Lower leg skin (tissue), 4 donors: ENCODE measurements around the gene FUT9. TPM values are rescaled to one million over a fixed set of nuclear protein-coding genes. Genes with fewer than 3 reads are reported as not detected.

ENCODE experiments used
- DNase-seq, 2 donors: peaks; one replicate each; pipeline ENCODE4 v3.0.0-alpha.2; 2019; ENCODE audit warnings: low spot score in 2 of 2
- H3K4me3 ChIP-seq: fragments of 200-600 bp; sonication (generic); 2 replicates; pipeline ENCODE4 v1.5.1; 2017; ENCODE audit warnings: mild to moderate bottlenecking, low read depth; ENCODE audit not compliant: poor library complexity, severe bottlenecking
- CTCF ChIP-seq, 3 donors: fragments of 450-650 bp; IDR thresholded peaks; one replicate each; pipeline ENCODE4 v1.5.1; 2016; ENCODE audit warnings: antibody characterized with exemption in 3 of 3, mild to moderate bottlenecking in 3 of 3, moderate library complexity in 2 of 3
- POLR2A ChIP-seq, 2 donors: fragments of 450-650 bp; IDR thresholded peaks; one replicate each; pipeline ENCODE4 v1.6.1; 2016 to 2017; ENCODE audit warnings: antibody characterized with exemption in 2 of 2, mild to moderate bottlenecking in 1 of 2, moderate library complexity in 1 of 2
- WGBS, 2 donors: methylation state at CpG; one replicate each; pipeline ENCODE4 v1.1.5; 2018; 5-methylcytosine and 5-hydroxymethylcytosine counted together
- intact Hi-C: fragments of 100-400 bp; cut with DNase I; formaldehyde crosslinking; loops from one replicate; pipeline ENCODE4 v1.15.0; 2023; ENCODE audit warnings: low total_unique reads
- total RNA-seq, 4 donors: library from RNA; depleted of rRNA; stranded (reverse); fragments of >200 nt; gene quantifications; one replicate each; pipeline ENCODE4 v1.1.0, GENCODE V29; 2016

FUT9 gene
- total RNA-seq, 4 donors from 2014 or later, result 0.04 to 0.59 (median 0.19) TPM

DNA sequence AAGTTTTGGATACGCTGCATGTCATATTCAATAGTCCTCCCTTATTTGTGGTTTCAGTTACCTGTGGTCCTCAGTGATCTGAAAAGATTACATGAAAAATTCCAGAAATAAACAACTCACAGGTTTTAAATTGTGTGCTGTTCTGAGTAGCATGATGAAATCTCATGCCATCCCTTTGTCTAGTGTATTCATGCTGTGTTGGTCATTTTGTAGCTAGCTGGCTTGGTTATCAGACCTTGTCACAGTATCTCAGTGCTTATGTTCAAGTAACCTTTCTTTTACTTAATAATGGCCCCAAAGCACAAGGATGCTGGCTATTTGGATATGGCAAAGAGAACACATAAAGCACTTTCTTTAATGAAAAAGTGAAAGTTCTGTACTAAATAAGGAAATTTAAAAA is 78.3 kb downstream of the FUT9 start:
- WGBS, 2 donors, result 92 to 100% methylated on average over 1 of the region's 1 CpG

GRCh38 chr6:96099069-96099468 is 83.3 kb downstream of the FUT9 start:
- no peak overlapping the region for H3K4me3 ChIP-seq
- DNase-seq, result no peak
- intact Hi-C loops, result no loop called here
- TF ChIP-seq CTCF (IDR thresholded peaks at IDR 0.05) (no peak), POLR2A (IDR thresholded peaks at IDR 0.05) (no peak)

More for the DNA sequence above, 78.3 kb downstream of the FUT9 start:
- intact Hi-C loops, result no loop called here
- H3K4me3 ChIP-seq, result no peak overlapping the region
- DNase-seq, result no peak
- no peak for TF ChIP-seq POLR2A (IDR thresholded peaks at IDR 0.05)
- no peak for TF ChIP-seq CTCF (IDR thresholded peaks at IDR 0.05)

DNA sequence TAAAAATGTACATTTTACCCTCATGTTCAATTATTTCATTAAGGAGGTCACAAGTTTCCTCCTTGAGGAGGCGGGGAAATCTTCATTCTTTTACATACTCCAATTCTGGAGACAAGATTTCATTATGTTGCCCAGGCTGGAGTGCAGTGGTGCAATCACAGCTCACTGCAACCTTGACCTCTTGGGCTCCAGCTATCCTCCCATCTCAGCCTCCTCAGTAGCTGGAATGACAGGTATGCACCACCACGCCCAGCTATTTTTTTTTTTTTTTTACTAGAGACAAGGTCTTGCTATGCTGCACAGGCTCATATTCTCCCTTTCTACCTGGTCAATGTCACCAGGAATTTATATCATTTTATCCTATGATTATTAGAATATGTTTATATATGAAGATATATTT is 85.8 kb downstream of the FUT9 start:
- no peak for DNase-seq
- intact Hi-C loops, result no loop called here
- H3K4me3 ChIP-seq, result no peak overlapping the region
- TF ChIP-seq CTCF (IDR thresholded peaks at IDR 0.05), result no peak
- no peak for TF ChIP-seq POLR2A (IDR thresholded peaks at IDR 0.05)
- 79 to 84% methylated on average over 2 of the region's 2 CpGs for WGBS, 2 donors

DNA sequence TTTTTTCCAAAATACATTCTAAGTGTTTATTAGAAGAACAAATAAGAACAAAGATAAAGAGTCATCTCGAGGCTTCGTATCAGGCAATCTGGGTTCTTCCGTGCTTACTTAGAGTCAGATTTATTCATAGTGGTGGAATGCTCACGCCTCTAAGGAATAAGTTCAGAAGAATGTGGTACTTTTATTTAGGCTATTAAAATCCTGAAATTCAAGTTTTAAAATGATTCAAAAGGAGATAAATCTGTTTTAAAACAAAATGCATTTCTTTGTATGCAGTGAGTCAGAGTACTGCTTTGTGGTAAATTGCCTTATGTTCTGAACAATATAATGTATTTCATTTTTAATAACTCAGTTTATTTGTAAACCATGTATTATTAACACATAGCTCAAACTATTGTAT is 89.1 kb downstream of the FUT9 start:
- intact Hi-C loops, result no loop called here
- H3K4me3 ChIP-seq, result no peak overlapping the region
- 53 to 58% methylated on average over 4 of the region's 4 CpGs for WGBS, 2 donors
- DNase-seq, result no peak
- no peak for TF ChIP-seq CTCF (IDR thresholded peaks at IDR 0.05)
- no peak for TF ChIP-seq POLR2A (IDR thresholded peaks at IDR 0.05)

GRCh38 chr6:96110878-96111277 is 95.1 kb downstream of the FUT9 start:
- H3K4me3 ChIP-seq, result no peak overlapping the region
- WGBS, 2 donors, result 52 to 63% methylated on average over 2 of the region's 2 CpGs
- DNase-seq, result no peak
- TF ChIP-seq POLR2A (IDR thresholded peaks at IDR 0.05), result no peak
- TF ChIP-seq CTCF (IDR thresholded peaks at IDR 0.05), result no peak
- intact Hi-C loops, result no loop called here

DNA sequence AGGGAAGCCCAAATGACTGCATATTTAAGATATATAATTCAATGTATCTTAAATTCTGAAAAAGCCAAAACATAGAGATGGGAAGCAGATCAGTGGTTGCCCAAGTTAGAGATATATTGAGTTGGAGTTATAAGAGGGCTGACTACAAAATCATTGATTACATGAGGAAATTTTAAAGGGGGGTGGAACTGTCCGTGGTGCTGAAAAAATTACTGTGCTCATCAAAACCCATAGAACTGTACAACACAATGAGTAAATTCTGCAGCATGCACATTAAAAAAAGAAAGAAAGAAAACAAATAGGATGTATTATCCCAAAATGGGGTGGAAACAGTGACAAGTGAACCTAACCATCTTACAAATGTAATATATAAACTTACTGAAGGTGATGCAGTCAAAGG is 100.9 kb downstream of the FUT9 start:
- no peak overlapping the region for H3K4me3 ChIP-seq
- intact Hi-C loops, result no loop called here
- TF ChIP-seq POLR2A (IDR thresholded peaks at IDR 0.05) (no peak), CTCF (IDR thresholded peaks at IDR 0.05) (no peak)
- no peak for DNase-seq
- 15 to 18% methylated on average over 1 of the region's 1 CpG for WGBS, 2 donors
